T-helper 17 cell (primary cell): ENCODE results near the gene CNOT6. TPM values are rescaled to one million over a fixed set of nuclear protein-coding genes. Genes with fewer than 3 reads are reported as not detected.
"Not testable (repeated sequence)": the region's sequence is repeated elsewhere in the genome, so short reads cannot be mapped to it uniquely, and the experiment has no call there.

Source experiments
- ATAC-seq: fragments of 150-1000 bp; cut with Tn5 transposase; 2 replicates; pipeline ENCODE4 v1.10.0; 2021; ENCODE audit warnings: mild to moderate bottlenecking, moderate library complexity
- DNase-seq, 3 donors: peaks; one replicate each; pipeline versions ENCODE4 v3.0.0 to v3.0.0-alpha.2; 2020 to 2021
- H3K9me3 ChIP-seq: one replicate; pipeline ENCODE4 v1.7.0; 2013; ENCODE audit warnings: low read length, mild to moderate bottlenecking; ENCODE audit not compliant: control insufficient read depth, poor library complexity, severe bottlenecking
- H3K27ac Mint-ChIP-seq: one replicate; pipeline ENCODE4 v1.8.0; 2022; ENCODE audit warnings: mild to moderate bottlenecking, moderate library complexity, mixed read lengths
- H3K27me3 Mint-ChIP-seq: one replicate; pipeline ENCODE4 v1.8.0; 2022; ENCODE audit warnings: mixed read lengths
- H3K36me3 Mint-ChIP-seq: one replicate; pipeline ENCODE4 v1.8.0; 2022; ENCODE audit warnings: low read depth, mixed read lengths
- H3K4me1 Mint-ChIP-seq: one replicate; pipeline ENCODE4 v1.8.0; 2022; ENCODE audit warnings: mild to moderate bottlenecking, mixed read lengths
- H3K4me3 Mint-ChIP-seq: one replicate; pipeline ENCODE4 v1.8.0; 2022; ENCODE audit warnings: mild to moderate bottlenecking, moderate library complexity, mixed read lengths
- total RNA-seq, 4 donors: library from RNA in 2 of 4; stranded (reverse) in 2 of 4; gene quantifications; one replicate each; pipeline ENCODE4 v1.2.3 and lab custom pipeline; 2022 to 2026

The CNOT6 gene
- total RNA-seq (10 to 100 TPM; 19.0 to 22.0 TPM), total RNA-seq (lab: John Stamatoyannopoulos, UW) (33.2 to 35.2 reads per million in 2 donors)

- Mint-ChIP-seq H3K4me1 (peaks cover 23% of the 10 kb centered on the region), H3K36me3 (peaks cover 8% of the 10 kb centered on the region), H3K4me3 (peak within 1 kb of the TSS; percentile 98), H3K27me3 (no peaks in the 10 kb centered on the region), H3K27ac (peak within 1 kb of the TSS; percentile 92)
- ATAC-seq (peak; percentile 95), DNase-seq (peak; percentile 94 to 96 (median 96))
- H3K9me3 ChIP-seq: no peaks in the 10 kb centered on the region
Measured at GRCh38 chr5:180494060-180494509, at the start of gene CNOT6. Gene CNOT6, plus strand, starts transcription at chr5:180494379. Its CDS starts 34,898 bp downstream, at chr5:180529277.

- no peak overlapping the region for H3K4me3 Mint-ChIP-seq
- H3K36me3 Mint-ChIP-seq: peaks cover 5% of the 10 kb centered on the region
- ATAC-seq: no peak
- no peak for DNase-seq
- H3K27me3 Mint-ChIP-seq: peaks cover 34% of the 10 kb centered on the region
- no peaks in the 10 kb centered on the region for H3K9me3 ChIP-seq
- peaks cover 11% of the 10 kb centered on the region for H3K4me1 Mint-ChIP-seq
- no peak overlapping the region for H3K27ac Mint-ChIP-seq
Measured at GRCh38 chr5:180454752-180455151, 39.4 kb upstream of the CNOT6 start.

- Mint-ChIP-seq H3K27ac (no peak overlapping the region), H3K4me1 (peaks cover 11% of the 10 kb centered on the region), H3K4me3 (no peak overlapping the region), H3K27me3 (peaks cover 25% of the 10 kb centered on the region), H3K36me3 (peaks cover 5% of the 10 kb centered on the region)
- no peaks in the 10 kb centered on the region for H3K9me3 ChIP-seq
- ATAC-seq (no peak), DNase-seq (no peak)
Measured at GRCh38 chr5:180455872-180456271, 38.3 kb upstream of the CNOT6 start.

- peaks cover 9% of the 10 kb centered on the region for H3K4me1 Mint-ChIP-seq
- H3K4me3 Mint-ChIP-seq: no peak overlapping the region
- no peak for ATAC-seq
- no peaks in the 10 kb centered on the region for H3K9me3 ChIP-seq
- H3K36me3 Mint-ChIP-seq: peaks cover 2% of the 10 kb centered on the region
- DNase-seq: no peak
- peak overlapping the region; percentile 27 for H3K27ac Mint-ChIP-seq
- H3K27me3 Mint-ChIP-seq: peaks cover 16% of the 10 kb centered on the region
Measured at GRCh38 chr5:180456792-180457191, 37.4 kb upstream of the CNOT6 start.

GRCh38 chr5:180458852-180459673, 35.1 kb upstream of the CNOT6 start:
- H3K9me3 ChIP-seq, ATAC-seq, H3K4me3 Mint-ChIP-seq, H3K4me1 Mint-ChIP-seq, H3K36me3 Mint-ChIP-seq, H3K27ac Mint-ChIP-seq, DNase-seq: not testable (repeated sequence)
- peaks cover 11% of the 10 kb centered on the region for H3K27me3 Mint-ChIP-seq

GRCh38 chr5:180459674-180460142, 34.5 kb upstream of the CNOT6 start:
- H3K36me3 Mint-ChIP-seq, H3K27me3 Mint-ChIP-seq, H3K27ac Mint-ChIP-seq, H3K9me3 ChIP-seq, ATAC-seq, H3K4me3 Mint-ChIP-seq, H3K4me1 Mint-ChIP-seq, DNase-seq: not testable (repeated sequence)

- no peaks in the 10 kb centered on the region for H3K9me3 ChIP-seq
- no peak overlapping the region for H3K27ac Mint-ChIP-seq
- ATAC-seq (no peak), DNase-seq (no peak)
- H3K4me3 Mint-ChIP-seq: no peak overlapping the region
- H3K4me1 Mint-ChIP-seq: peaks cover 9% of the 10 kb centered on the region
- H3K36me3 Mint-ChIP-seq: peaks cover 2% of the 10 kb centered on the region
- peaks cover 6% of the 10 kb centered on the region for H3K27me3 Mint-ChIP-seq
Measured at GRCh38 chr5:180460834-180461233, 33.3 kb upstream of the CNOT6 start.

- H3K27me3 Mint-ChIP-seq: peaks cover 6% of the 10 kb centered on the region
- H3K4me1 Mint-ChIP-seq: peaks cover 9% of the 10 kb centered on the region
- H3K9me3 ChIP-seq: no peaks in the 10 kb centered on the region
- no peak for ATAC-seq
- H3K27ac Mint-ChIP-seq: no peak overlapping the region
- no peak overlapping the region for H3K4me3 Mint-ChIP-seq
- H3K36me3 Mint-ChIP-seq: peaks cover 2% of the 10 kb centered on the region
- no peak for DNase-seq
Measured at GRCh38 chr5:180461303-180461702, 32.9 kb upstream of the CNOT6 start.

- Mint-ChIP-seq H3K27ac (no peak overlapping the region), H3K4me3 (no peak overlapping the region)
Measured at GRCh38 chr5:180463216-180463900, 30.8 kb upstream of the CNOT6 start.

GRCh38 chr5:180463916-180464602, 30.1 kb upstream of the CNOT6 start:
- no peak overlapping the region for H3K4me3 Mint-ChIP-seq
- H3K27ac Mint-ChIP-seq: no peak overlapping the region
- no peaks in the 10 kb centered on the region for H3K36me3 Mint-ChIP-seq

More at GRCh38 chr5:180463216-180463900, 30.8 kb upstream of the CNOT6 start:
- DNase-seq (no peak), ATAC-seq (no peak)
- no peaks in the 10 kb centered on the region for H3K4me1 Mint-ChIP-seq
- peaks cover 15% of the 10 kb centered on the region for H3K27me3 Mint-ChIP-seq
- no peaks in the 10 kb centered on the region for H3K9me3 ChIP-seq
- no peaks in the 10 kb centered on the region for H3K36me3 Mint-ChIP-seq

GRCh38 chr5:180464603-180464970, 29.6 kb upstream of the CNOT6 start:
- Mint-ChIP-seq H3K27me3 (peaks cover 15% of the 10 kb centered on the region), H3K4me3 (no peak overlapping the region), H3K4me1 (no peaks in the 10 kb centered on the region), H3K36me3 (no peaks in the 10 kb centered on the region), H3K27ac (no peak overlapping the region)
- H3K9me3 ChIP-seq: no peaks in the 10 kb centered on the region
- ATAC-seq (no peak), DNase-seq (no peak)

More at GRCh38 chr5:180463916-180464602, 30.1 kb upstream of the CNOT6 start:
- H3K27me3 Mint-ChIP-seq: peaks cover 15% of the 10 kb centered on the region
- H3K9me3 ChIP-seq: no peaks in the 10 kb centered on the region
- ATAC-seq (no peak), DNase-seq (no peak)
- no peaks in the 10 kb centered on the region for H3K4me1 Mint-ChIP-seq

- not testable (repeated sequence) for ATAC-seq, DNase-seq, H3K36me3 Mint-ChIP-seq, H3K4me1 Mint-ChIP-seq, H3K9me3 ChIP-seq, H3K27ac Mint-ChIP-seq, H3K4me3 Mint-ChIP-seq
- H3K27me3 Mint-ChIP-seq: peaks cover 15% of the 10 kb centered on the region
Measured at GRCh38 chr5:180465052-180465451, 29.1 kb upstream of the CNOT6 start.

GRCh38 chr5:180466316-180466715, 27.9 kb upstream of the CNOT6 start:
- no peaks in the 10 kb centered on the region for H3K36me3 Mint-ChIP-seq
- H3K27ac Mint-ChIP-seq: peak overlapping the region; percentile 11
- H3K27me3 Mint-ChIP-seq: peaks cover 26% of the 10 kb centered on the region
- ATAC-seq (no peak), DNase-seq (no peak)
- no peaks in the 10 kb centered on the region for H3K9me3 ChIP-seq
- H3K4me1 Mint-ChIP-seq: no peaks in the 10 kb centered on the region
- H3K4me3 Mint-ChIP-seq: no peak overlapping the region
